GM21390 (cell line): ENCODE measurements around the gene COQ8A.
"Not testable (repeated sequence)": the region's sequence is repeated elsewhere in the genome, so short reads cannot be mapped to it uniquely, and the experiment has no call there.

ENCODE experiments used
- ATAC-seq: cut with Tn5 transposase; IDR thresholded peaks from one replicate; pipeline ENCODE4 v1.9.1; 2021; ENCODE audit not compliant: unreplicated experiment

The COQ8A gene

DNA sequence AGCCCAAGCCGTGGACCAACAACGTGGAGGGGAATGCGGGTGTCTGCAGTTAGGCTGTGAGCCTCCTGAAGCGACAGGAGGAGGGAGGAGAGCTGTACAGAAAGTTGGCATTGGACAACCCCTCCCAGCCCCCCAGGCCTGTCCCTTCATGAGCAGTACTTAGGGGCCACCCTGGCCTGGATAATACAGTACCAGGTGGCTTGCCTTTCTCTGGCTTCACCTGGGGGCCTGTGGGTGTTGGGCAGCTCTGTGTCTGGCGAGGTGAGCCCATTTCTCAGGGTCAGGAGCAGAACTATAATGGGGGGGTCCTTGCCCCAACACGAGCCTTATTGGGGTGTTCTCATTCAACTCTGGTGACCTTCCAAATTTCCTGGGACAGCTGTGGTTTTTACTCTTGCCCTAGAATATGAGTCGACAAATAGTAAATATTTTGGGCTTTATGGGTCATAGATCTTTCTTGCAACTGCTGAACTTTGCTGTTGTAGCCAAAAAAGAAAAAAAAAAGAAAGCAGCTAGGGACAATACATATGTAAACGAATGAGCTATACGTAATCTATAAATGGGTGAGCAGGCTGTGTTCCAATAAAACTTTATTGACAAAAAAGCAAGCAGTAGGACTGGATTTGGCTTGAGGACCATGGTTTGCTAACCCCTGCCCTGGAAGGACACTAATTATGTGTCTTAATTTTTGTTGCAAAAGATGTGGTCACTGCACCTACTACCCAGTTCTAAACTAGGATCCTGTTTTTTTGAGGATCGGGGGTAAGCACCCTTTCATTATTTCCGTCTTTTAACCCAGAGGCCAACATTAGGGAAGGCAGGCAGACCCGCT lies 11.4 kb downstream of the COQ8A start:
- ATAC-seq: no peak

- ATAC-seq: no peak
Observed at GRCh38 chr1:226952118-226952441, 12.0 kb downstream of the COQ8A start.

DNA sequence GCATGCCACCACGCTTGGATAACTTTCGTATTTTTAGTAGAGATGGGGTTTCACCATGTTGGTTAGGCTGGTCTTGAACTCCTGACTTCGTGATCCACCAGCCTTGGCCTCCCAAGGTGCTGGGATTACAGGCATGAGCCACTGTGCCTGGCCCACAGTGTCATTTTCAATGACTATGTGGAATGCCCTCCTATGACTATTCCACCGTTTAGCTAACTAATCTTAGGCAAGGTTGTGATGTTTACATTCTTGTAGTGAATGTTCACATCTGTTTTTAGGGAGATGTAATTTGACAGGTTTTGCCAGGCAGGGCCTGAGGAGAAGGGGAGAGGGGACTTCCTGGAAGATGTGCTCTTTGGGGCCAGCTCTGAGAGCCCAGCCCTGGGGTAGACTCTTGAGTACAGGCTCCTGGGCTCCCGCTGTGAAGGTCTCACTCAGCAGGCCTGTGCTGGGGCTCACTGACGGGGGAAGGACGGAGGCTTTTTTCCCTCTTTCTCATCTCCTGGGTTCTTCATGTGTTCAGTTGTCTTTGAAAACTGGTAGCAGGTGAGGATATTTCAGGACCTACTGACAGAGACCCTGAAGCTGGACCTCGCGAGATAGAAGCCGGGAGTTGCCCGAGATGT lies 13.2 kb downstream of the COQ8A start:
- ATAC-seq: no peak

DNA sequence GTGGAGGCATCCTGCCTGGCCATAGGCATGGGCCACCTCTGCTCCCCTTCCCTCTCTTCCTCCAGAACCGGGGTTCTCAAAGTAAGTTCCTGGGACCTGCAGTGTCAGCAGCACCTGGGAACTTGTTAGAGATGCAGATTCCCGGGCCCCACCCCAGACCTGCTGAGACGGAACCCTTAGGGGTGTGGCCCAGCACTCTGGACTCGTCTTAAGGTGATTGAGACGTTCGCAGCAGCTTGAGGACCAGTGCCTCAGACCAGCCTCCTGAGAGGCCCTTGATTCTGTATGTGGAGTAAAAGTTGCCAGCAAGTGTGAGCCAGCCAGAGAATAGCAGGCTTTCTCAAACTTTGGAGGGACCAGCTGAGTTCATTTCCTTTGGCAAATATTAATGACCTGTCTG lies 14.2 kb downstream of the COQ8A start:
- no peak for ATAC-seq

GRCh38 chr1:226954777-226955176 lies 14.7 kb downstream of the COQ8A start:
- ATAC-seq: no peak

GRCh38 chr1:226955857-226956256 lies 15.8 kb downstream of the COQ8A start:
- ATAC-seq: not testable (repeated sequence)

GRCh38 chr1:226956942-226957713 lies 17.0 kb downstream of the COQ8A start:
- no peak for ATAC-seq

GRCh38 chr1:226957714-226958113 lies 17.6 kb downstream of the COQ8A start:
- ATAC-seq: no peak

GRCh38 chr1:226958300-226958699 lies 18.2 kb downstream of the COQ8A start:
- no peak for ATAC-seq

DNA sequence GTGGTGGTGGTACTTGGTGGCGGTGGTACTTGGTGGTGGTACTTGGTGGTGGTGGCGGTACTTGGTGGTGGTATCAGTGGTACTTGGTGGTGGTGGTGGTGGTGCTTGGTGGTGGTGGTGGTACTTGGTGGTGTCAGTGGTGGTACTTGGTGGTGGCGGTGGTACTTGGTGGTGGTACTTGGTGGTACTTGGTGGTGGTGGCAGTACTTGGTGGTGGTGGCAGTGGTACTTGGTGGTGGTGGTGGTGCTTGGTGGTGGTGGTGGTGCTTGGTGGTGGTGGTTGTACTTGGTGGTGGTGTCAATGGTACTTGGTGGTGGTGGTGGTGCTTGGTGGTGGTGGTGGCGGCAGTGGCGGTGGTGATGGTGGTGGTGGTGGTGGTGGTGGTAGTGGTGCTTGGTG lies 20.2 kb downstream of the COQ8A start:
- no peak for ATAC-seq

DNA sequence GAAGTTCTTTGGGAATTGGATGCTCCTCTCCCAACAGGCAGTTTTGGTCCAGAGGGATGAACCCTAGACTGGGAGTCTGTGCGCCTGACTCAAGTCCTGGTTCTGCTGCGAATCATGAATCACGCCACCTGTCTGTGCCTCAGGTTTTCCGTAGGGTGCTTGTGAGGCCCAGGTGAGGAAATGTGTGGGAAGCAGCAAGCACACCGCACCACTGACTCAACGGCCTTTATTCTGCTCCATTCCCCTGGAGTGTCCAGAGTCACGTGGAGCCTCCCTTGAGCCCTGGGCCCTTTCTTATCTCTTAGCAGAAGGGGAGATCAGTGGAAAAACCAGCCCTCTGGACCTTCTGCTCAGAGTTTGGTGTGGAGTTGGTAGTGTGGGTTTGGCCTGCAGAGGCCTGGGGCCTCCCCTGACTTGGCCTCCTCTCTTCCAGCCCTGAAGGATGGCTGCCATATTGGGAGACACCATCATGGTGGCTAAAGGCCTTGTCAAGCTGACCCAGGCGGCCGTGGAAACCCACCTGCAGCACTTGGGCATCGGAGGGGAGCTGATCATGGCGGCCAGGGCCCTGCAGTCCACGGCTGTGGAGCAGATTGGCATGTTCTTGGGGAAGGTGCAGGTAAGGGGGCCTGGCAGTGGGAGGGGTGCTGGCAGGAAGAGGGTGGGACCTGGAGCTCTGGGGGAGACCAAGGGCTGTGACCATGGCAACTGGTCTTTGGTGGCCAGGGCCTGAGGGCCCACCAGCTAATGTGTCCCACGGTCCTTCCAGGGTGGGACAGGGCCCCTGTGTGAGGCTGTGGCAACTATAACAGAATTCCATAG lies 21.1 kb downstream of the COQ8A start:
- ATAC-seq: no peak

GRCh38 chr1:226962421-226963391 lies 22.6 kb downstream of the COQ8A start:
- no peak for ATAC-seq

DNA sequence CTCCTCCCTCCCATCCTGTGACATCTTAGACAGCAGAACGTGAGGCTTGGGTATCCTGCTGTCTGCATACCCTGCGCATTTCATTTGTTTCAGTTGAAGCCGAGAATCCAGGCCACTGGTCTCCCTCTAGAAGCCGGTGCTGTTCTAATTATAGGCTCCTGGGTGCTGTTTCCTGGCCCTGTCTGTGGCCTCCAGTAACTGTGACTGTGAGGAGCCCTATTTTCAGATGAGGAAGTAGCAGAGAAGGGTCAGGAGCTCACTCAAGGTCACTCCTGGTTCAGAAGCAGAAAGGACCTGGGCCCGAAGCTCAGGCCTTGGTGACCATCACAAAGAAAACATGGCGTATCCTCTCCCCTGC lies 24.0 kb downstream of the COQ8A start:
- ATAC-seq: no peak

GRCh38 chr1:226964611-226965486 lies 24.8 kb downstream of the COQ8A start:
- ATAC-seq: no peak

- no peak for ATAC-seq
Observed at GRCh38 chr1:226965581-226966440, 25.7 kb downstream of the COQ8A start.

- ATAC-seq: no peak
Observed at GRCh38 chr1:226966683-226967082, 26.6 kb downstream of the COQ8A start.

DNA sequence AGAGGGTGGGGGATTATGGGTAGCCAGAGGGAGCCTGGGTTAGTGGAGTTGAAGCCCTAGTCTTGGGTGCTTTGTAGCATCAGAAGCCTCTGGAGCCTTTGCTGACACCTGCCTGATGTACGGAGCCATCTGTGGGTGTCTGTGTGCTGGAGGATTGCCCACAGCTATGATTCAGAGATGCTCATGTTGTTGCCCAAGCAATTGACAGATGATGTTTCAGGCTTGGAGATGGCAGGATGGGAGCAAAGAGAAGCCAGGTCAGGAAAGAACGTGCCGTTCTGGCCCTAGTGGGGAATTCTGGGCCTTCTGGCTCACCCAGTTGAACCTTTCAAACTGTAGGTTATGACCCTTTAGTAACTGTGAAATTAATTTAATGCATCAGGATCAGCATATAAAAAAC lies 27.6 kb downstream of the COQ8A start:
- ATAC-seq: no peak

GRCh38 chr1:226971765-226972164 lies 31.7 kb downstream of the COQ8A start:
- no peak for ATAC-seq
